Measurements from ENCODE around the gene USP17L11. TPM values are rescaled to one million over a fixed set of nuclear protein-coding genes. Genes with fewer than 3 reads are reported as not detected.
A peak's percentile ranks its signal among the peaks of the same experiment; 100 is the strongest.
"Not testable (repeated sequence)": the region's sequence is repeated elsewhere in the genome, so short reads cannot be mapped to it uniquely, and the experiment has no call there.

USP17L11 gene, protein sequence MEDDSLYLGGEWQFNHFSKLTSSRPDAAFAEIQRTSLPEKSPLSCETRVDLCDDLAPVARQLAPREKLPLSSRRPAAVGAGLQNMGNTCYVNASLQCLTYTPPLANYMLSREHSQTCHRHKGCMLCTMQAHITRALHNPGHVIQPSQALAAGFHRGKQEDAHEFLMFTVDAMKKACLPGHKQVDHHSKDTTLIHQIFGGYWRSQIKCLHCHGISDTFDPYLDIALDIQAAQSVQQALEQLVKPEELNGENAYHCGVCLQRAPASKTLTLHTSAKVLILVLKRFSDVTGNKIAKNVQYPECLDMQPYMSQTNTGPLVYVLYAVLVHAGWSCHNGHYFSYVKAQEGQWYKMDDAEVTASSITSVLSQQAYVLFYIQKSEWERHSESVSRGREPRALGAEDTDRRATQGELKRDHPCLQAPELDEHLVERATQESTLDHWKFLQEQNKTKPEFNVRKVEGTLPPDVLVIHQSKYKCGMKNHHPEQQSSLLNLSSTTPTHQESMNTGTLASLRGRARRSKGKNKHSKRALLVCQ
- not detected for total RNA-seq

DNA sequence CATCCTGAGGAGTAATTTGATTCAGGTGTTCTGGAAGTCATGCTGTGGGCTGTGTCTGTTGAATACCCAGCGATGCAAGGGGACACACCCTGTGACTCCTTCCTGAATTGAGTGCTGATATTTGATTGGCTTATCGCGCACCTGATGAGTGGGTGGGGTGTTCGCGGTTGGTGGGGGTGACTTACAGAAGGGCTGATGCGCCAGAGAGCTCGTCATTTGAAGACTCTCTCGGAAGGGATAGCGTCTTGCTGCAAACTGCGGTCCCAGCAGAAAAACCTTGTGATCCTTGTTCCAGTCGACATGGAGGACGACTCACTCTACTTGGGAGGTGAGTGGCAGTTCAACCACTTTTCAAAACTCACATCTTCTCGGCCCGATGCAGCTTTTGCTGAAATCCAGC is at the start of gene USP17L11:
Gene USP17L11, plus strand, starts transcription at position 301 of the 400 bp plus-strand sequence. Its CDS starts 0 bp downstream, at position 301.
- H3K27me3 ChIP-seq; intact Hi-C loops (cut with DNase I); H3K36me3 ChIP-seq; H3K9me3 ChIP-seq; DNase-seq (ENCODE audit: extremely low spot score); H3K4me3 ChIP-seq; H3K27ac ChIP-seq (replicated peaks in 1 of 4); H3K4me1 ChIP-seq: not testable (repeated sequence)
- no CpG with 5 or more reads among the region's 14 CpGs for WGBS

DNA sequence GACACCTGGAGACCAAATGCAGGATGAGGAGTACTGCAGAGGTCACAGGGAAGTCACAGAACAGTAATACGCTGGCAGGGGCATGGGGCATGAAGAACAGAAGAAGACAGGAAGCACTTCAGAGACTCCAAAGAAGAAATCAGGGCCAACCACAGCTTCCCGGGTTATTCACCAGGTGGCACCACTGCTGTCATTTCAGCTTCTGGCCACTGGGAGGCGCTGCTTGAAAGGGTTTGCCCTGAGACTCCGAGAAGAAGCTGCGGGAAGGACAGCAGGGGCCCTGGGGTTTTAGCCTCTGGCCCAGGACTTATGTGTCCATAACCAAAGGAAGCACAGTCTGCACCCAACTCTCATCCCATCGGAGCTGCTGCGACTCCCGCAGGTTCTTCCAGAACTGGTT is 49.2 kb upstream of the USP17L11 start:
- no CpG with 5 or more reads among the region's 8 CpGs for WGBS
- intact Hi-C loops (cut with DNase I); DNase-seq (ENCODE audit: extremely low spot score); H3K27ac ChIP-seq (replicated peaks in 1 of 4); H3K36me3 ChIP-seq; H3K4me3 ChIP-seq; H3K4me1 ChIP-seq; H3K9me3 ChIP-seq; H3K27me3 ChIP-seq: not testable (repeated sequence)

DNA sequence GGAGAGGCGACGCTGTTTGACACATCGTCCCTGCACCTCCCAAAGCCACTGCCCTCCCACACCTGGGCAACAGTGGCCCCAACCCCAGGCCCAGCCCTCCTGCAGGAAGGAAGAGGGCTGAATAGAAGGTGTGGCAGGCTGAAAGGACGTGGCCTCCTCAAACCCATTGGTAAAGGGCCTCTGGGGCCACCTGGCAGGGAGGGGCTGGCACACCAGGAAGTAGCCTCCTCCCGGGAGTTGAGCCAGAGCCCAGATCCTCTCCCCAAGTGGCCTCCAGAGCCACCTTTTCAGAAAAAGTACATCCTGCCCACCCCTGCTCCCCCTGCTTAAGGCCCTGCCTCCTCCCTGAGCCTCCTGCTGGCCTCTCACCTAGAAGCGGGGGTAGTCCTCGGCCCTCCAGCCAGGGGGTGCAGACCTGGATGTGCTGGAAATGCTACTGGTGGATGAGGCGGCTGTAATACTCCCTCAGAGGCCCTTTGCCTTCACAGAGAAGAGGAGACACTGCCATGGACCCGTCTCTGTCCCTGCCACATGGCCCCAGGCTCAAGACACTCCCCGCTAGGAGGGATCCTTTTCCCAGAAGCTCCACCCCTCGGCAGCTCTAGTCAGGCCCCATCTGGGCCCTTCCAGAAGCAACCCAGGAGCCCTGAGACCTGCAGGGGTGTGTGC is 45.3 kb upstream of the USP17L11 start, which contains the start of gene FAM90A26:
Gene FAM90A26, plus strand, starts transcription at position 619 of the 669 bp plus-strand sequence. CDS start 2,764 bp downstream, outside the sequence.
- H3K4me3 ChIP-seq; H3K9me3 ChIP-seq; H3K27ac ChIP-seq (replicated peaks in 1 of 4); H3K4me1 ChIP-seq; H3K36me3 ChIP-seq; H3K27me3 ChIP-seq; intact Hi-C loops (cut with DNase I); DNase-seq (ENCODE audit: extremely low spot score): not testable (repeated sequence)
- WGBS, result no CpG with 5 or more reads among the region's 11 CpGs

DNA sequence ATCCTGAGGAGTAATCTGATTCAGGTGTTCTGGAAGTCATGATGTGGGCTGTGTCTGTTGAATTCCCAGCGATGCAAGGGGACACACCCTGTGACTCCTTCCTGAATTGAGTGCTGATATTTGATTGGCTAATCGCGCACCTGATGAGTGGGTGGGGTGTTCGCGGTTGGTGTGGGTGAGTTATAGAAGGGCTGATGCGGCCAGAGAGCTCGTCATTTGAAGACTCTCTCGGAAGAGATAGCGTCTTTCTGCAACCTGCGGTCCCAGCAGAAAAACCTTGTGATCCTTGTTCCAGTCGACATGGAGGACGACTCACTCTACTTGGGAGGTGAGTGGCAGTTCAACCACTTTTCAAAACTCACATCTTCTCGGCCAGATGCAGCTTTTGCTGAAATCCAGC is 4.8 kb upstream of the USP17L11 start, which contains the start of gene USP17L10:
Gene USP17L10, plus strand, starts transcription at position 301 of the 400 bp plus-strand sequence. Its CDS starts 0 bp downstream, at position 301.
- H3K4me1 ChIP-seq; H3K9me3 ChIP-seq; intact Hi-C loops (cut with DNase I); DNase-seq (ENCODE audit: extremely low spot score); H3K36me3 ChIP-seq; H3K27me3 ChIP-seq; H3K4me3 ChIP-seq; H3K27ac ChIP-seq (replicated peaks in 1 of 4): not testable (repeated sequence)
- WGBS, result no CpG with 5 or more reads among the region's 13 CpGs

DNA sequence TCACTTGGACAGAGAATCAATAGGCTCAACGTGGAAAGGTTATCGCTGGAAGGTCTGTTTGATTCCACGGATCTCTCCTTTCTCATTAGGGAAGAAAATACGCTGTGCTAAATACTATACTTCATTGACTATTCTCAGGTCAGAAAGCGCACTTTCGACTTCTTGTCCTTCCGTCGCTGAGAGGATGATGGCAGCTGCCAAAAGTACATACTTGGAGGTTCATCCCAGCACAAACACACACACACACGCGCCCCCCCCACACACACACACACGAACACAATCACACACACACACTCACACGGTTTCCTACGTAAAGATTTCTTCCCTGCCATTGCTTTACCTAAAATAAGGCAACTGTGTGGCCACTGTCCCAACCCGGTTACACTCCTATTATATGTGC is 504 bp upstream of the USP17L11 start:
- H3K27me3 ChIP-seq; intact Hi-C loops (cut with DNase I); DNase-seq (ENCODE audit: extremely low spot score); H3K9me3 ChIP-seq; H3K4me3 ChIP-seq; H3K36me3 ChIP-seq; H3K4me1 ChIP-seq; H3K27ac ChIP-seq (replicated peaks in 1 of 4): not testable (repeated sequence)
- 75% methylated on average over 10 of the region's 14 CpGs for WGBS

DNA sequence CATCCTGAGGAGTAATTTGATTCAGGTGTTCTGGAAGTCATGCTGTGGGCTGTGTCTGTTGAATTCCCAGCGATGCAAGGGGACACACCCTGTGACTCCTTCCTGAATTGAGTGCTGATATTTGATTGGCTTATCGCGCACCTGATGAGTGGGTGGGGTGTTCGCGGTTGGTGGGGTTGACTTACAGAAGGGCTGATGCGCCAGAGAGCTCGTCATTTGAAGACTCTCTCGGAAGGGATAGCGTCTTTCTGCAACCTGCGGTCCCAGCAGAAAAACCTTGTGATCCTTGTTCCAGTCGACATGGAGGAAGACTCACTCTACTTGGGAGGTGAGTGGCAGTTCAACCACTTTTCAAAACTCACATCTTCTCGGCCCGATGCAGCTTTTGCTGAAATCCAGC is 4.6 kb downstream of the USP17L11 start, which contains the start of gene USP17L12:
Gene USP17L12, plus strand, starts transcription at position 301 of the 400 bp plus-strand sequence. Its CDS starts 0 bp downstream, at position 301.
- no CpG with 5 or more reads among the region's 13 CpGs for WGBS
- H3K4me1 ChIP-seq; intact Hi-C loops (cut with DNase I): not testable (repeated sequence)

DNA sequence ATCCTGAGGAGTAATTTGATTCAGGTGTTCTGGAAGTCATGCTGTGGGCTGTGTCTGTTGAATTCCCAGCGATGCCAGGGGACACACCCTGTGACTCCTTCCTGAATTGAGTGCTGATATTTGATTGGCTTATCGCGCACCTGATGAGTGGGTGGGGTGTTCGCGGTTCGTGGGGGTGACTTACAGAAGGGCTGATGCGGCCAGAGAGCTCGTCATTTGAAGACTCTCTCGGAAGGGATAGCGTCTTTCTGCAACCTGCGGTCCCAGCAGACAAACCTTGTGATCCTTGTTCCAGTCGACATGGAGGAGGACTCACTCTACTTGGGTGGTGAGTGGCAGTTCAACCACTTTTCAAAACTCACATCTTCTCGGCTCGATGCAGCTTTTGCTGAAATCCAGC is 9.4 kb downstream of the USP17L11 start, which contains the start of gene USP17L13:
Gene USP17L13, plus strand, starts transcription at position 301 of the 400 bp plus-strand sequence. Its CDS starts 0 bp downstream, at position 301.
- DNase-seq (ENCODE audit: extremely low spot score); H3K36me3 ChIP-seq; intact Hi-C loops (cut with DNase I); H3K27ac ChIP-seq (replicated peaks in 1 of 4); H3K4me1 ChIP-seq; H3K9me3 ChIP-seq; H3K4me3 ChIP-seq; H3K27me3 ChIP-seq: not testable (repeated sequence)
- no CpG with 5 or more reads among the region's 14 CpGs for WGBS

More for the DNA sequence above, 4.6 kb downstream of the USP17L11 start, which contains the start of gene USP17L12:
- H3K27me3 ChIP-seq; H3K9me3 ChIP-seq; H3K27ac ChIP-seq (replicated peaks in 1 of 4); H3K4me3 ChIP-seq; DNase-seq (ENCODE audit: extremely low spot score); H3K36me3 ChIP-seq: not testable (repeated sequence)

DNA sequence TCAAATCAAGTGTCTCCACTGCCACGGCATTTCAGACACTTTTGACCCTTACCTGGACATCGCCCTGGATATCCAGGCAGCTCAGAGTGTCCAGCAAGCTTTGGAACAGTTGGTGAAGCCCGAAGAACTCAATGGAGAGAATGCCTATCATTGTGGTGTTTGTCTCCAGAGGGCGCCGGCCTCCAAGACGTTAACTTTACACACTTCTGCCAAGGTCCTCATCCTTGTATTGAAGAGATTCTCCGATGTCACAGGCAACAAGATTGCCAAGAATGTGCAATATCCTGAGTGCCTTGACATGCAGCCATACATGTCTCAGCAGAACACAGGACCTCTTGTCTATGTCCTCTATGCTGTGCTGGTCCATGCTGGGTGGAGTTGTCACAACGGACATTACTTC is 15.0 kb downstream of the USP17L11 start:
- H3K27me3 ChIP-seq; H3K4me3 ChIP-seq; DNase-seq (ENCODE audit: extremely low spot score); H3K27ac ChIP-seq (replicated peaks in 1 of 4); H3K36me3 ChIP-seq; H3K4me1 ChIP-seq; intact Hi-C loops (cut with DNase I); H3K9me3 ChIP-seq: not testable (repeated sequence)
- 86% methylated on average over 4 of the region's 8 CpGs for WGBS

DNA sequence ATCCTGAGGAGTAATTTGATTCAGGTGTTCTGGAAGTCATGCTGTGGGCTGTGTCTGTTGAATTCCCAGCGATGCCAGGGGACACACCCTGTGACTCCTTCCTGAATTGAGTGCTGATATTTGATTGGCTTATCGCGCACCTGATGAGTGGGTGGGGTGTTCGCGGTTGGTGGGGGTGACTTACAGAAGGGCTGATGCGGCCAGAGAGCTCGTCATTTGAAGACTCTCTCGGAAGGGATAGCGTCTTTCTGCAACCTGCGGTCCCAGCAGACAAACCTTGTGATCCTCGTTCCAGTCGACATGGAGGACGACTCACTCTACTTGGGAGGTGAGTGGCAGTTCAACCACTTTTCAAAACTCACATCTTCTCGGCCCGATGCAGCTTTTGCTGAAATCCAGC is 18.9 kb downstream of the USP17L11 start, which contains the start of gene USP17L15:
Gene USP17L15, plus strand, starts transcription at position 301 of the 400 bp plus-strand sequence. Its CDS starts 0 bp downstream, at position 301.
- H3K27me3 ChIP-seq; H3K4me3 ChIP-seq; DNase-seq (ENCODE audit: extremely low spot score); H3K27ac ChIP-seq (replicated peaks in 1 of 4); intact Hi-C loops (cut with DNase I); H3K9me3 ChIP-seq; H3K4me1 ChIP-seq; H3K36me3 ChIP-seq: not testable (repeated sequence)
- no CpG with 5 or more reads among the region's 15 CpGs for WGBS

DNA sequence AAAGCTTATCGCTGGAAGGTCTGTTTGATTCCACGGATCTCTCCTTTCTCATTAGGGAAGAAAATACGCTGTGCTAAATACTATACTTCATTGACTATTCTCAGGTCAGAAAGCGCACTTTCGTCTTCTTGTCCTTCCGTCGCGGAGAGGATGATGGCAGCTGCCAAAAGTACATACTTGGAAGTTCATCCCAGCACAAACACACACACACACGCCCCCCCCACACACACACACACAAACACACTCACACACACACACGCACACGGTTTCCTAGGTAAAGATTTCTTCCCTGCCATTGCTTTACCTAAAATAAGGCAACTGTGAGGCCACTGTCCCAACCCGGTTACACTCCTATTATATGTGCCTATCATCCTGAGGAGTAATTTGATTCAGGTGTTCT is 23.3 kb downstream of the USP17L11 start:
- H3K36me3 ChIP-seq; H3K9me3 ChIP-seq; H3K27me3 ChIP-seq; H3K4me1 ChIP-seq; intact Hi-C loops (cut with DNase I); H3K27ac ChIP-seq (replicated peaks in 1 of 4); H3K4me3 ChIP-seq: not testable (repeated sequence)
- no CpG with 5 or more reads among the region's 12 CpGs for WGBS
- peak; percentile 79 for DNase-seq (ENCODE audit: extremely low spot score)

DNA sequence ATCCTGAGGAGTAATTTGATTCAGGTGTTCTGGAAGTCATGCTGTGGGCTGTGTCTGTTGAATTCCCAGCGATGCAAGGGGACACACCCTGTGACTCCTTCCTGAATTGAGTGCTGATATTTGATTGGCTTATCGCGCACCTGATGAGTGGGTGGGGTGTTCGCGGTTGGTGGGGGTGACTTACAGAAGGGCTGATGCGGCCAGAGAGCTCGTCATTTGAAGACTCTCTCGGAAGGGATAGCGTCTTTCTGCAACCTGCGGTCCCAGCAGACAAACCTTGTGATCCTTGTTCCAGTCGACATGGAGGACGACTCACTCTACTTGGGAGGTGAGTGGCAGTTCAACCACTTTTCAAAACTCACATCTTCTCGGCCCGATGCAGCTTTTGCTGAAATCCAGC is 28.4 kb downstream of the USP17L11 start, which contains the start of gene USP17L17:
Gene USP17L17, plus strand, starts transcription at position 301 of the 400 bp plus-strand sequence. Its CDS starts 0 bp downstream, at position 301.
- H3K36me3 ChIP-seq; H3K4me1 ChIP-seq; H3K4me3 ChIP-seq; H3K27me3 ChIP-seq; intact Hi-C loops (cut with DNase I); DNase-seq (ENCODE audit: extremely low spot score); H3K27ac ChIP-seq (replicated peaks in 1 of 4); H3K9me3 ChIP-seq: not testable (repeated sequence)
- 80% methylated on average over 6 of the region's 14 CpGs for WGBS

All from esophagus muscularis mucosa (tissue), 4 donors.